Measurements from ENCODE around the gene TRMT1L.

DNA sequence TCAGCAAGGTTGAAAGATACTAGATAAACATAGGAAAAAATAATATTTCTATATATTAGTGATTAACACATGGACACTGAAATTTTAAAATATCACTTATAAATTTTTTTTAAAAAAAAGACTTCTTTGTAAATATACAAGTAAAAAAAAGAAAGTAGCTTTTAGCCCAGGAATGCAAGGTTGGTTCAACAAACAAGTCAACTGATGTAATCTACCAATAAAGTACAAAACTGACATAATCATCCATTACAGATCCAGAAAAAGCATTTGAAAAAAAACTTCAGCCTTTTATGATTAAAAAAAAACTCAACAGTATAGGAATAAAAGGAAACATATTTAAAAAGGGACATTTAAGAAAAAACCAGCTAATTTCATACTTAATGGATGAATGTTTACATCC lies 48.4 kb downstream of the TRMT1L start:
- TF ChIP-seq POLR2A (IDR thresholded peaks at IDR 0.05) = no peak
- TF ChIP-seq, protein P1, sequence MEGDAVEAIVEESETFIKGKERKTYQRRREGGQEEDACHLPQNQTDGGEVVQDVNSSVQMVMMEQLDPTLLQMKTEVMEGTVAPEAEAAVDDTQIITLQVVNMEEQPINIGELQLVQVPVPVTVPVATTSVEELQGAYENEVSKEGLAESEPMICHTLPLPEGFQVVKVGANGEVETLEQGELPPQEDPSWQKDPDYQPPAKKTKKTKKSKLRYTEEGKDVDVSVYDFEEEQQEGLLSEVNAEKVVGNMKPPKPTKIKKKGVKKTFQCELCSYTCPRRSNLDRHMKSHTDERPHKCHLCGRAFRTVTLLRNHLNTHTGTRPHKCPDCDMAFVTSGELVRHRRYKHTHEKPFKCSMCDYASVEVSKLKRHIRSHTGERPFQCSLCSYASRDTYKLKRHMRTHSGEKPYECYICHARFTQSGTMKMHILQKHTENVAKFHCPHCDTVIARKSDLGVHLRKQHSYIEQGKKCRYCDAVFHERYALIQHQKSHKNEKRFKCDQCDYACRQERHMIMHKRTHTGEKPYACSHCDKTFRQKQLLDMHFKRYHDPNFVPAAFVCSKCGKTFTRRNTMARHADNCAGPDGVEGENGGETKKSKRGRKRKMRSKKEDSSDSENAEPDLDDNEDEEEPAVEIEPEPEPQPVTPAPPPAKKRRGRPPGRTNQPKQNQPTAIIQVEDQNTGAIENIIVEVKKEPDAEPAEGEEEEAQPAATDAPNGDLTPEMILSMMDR (IDR thresholded peaks at IDR 0.05) = no peak
